HepG2 (cell line): ENCODE data around the gene CACNA1C. TPM values are rescaled to one million over a fixed set of nuclear protein-coding genes. Genes with fewer than 3 reads are reported as not detected.

Experiments
- ATAC-seq: fragments of 200-7000 bp; cut with Tn5 transposase; 3 replicates; pipeline ENCODE4 v1.9.1; 2020; ENCODE audit warnings: mild to moderate bottlenecking, moderate library complexity
- BruUV-seq: library from RNA; stranded (reverse); fragments of 400-500 nt; replicated peaks from 2 replicates; lab custom pipeline; 2021; lab: Mats Ljungman, UMichigan
- CTCF ChIA-PET: fragments of 300-600 bp; formaldehyde crosslinking; extraction: SDS; loops from one replicate; lab custom pipeline; 2021; ENCODE audit warnings: low total read pairs, inconsistent platforms, low intra/inter-chr PET ratio; lab: Yijun Ruan, JAX
- POLR2A ChIA-PET: fragments of 350-600 bp; sonication (Branson Sonifier 250); formaldehyde crosslinking; loops from one replicate; lab custom pipeline; 2020; ENCODE audit warnings: antibody characterized with exemption, inconsistent platforms; lab: Yijun Ruan, JAX
- DNase-seq: peaks from one replicate; pipeline ENCODE4 v3.0.0-alpha.2; 2015; ENCODE audit warnings: low spot score
- FAIRE-seq: peaks from 3 replicates; lab custom pipeline; 2011; peaks lifted over from hg19 to GRCh38; lab: Jason Lieb, UNC
- H2AFZ ChIP-seq: one replicate; pipeline ENCODE4 v1.6.1; 2011; ENCODE audit warnings: low read length, inconsistent platforms
- H3K27ac ChIP-seq: fragments of 300-600 bp; 3 replicates; pipeline ENCODE4 v1.8.0; 2011; ENCODE audit warnings: mixed run types, mild to moderate bottlenecking, mixed read lengths, low read length, inconsistent platforms; ENCODE audit not compliant: insufficient read depth; ENCODE audit errors: extremely low read length
- H3K27me3 ChIP-seq, 2 experiments: fragments of 200-600 bp in 1 of 2; 2 replicates in 1 of 2; 3 replicates in 1 of 2; pipeline versions ENCODE4 v1.6.0 to v1.8.0; 2011; ENCODE audit warnings: low read length in 2 of 2, mild to moderate bottlenecking in 2 of 2, moderate library complexity in 2 of 2, inconsistent platforms in 1 of 2; ENCODE audit not compliant: insufficient read depth in 2 of 2, control insufficient read depth in 1 of 2
- H3K36me3 ChIP-seq, 2 experiments: fragments of 200-600 bp in 1 of 2; replicated peaks in 1 of 2; 2 replicates in 1 of 2; 3 replicates in 1 of 2; pipeline versions ENCODE4 v1.5.1 to v1.8.0; 2011; ENCODE audit warnings: low read length in 2 of 2, inconsistent platforms in 1 of 2; ENCODE audit not compliant: insufficient read depth in 2 of 2, control insufficient read depth in 1 of 2
- H3K4me1 ChIP-seq: 2 replicates; pipeline ENCODE4 v1.5.1; 2012; ENCODE audit warnings: low read length, inconsistent platforms; ENCODE audit not compliant: insufficient read depth
- H3K4me2 ChIP-seq: 2 replicates; pipeline ENCODE4 v1.6.0; 2011; ENCODE audit warnings: low read depth, low read length, inconsistent platforms
- H3K4me3 ChIP-seq, 3 experiments: fragments of 200-600 bp in 1 of 3; sonication (generic), shearing (Covaris generic) in 1 of 3; replicated peaks in 1 of 3; 2 replicates each; pipeline ENCODE4 v1.5.1; 2011 to 2016; ENCODE audit warnings: low read length in 3 of 3, inconsistent platforms in 2 of 3, low read depth in 2 of 3, mild to moderate bottlenecking in 2 of 3, control low read depth in 1 of 3, mixed read lengths in 1 of 3; ENCODE audit not compliant: insufficient read depth in 1 of 3
- H3K79me2 ChIP-seq: one replicate; pipeline ENCODE4 v1.6.1; 2011; ENCODE audit warnings: low read length, inconsistent platforms; ENCODE audit not compliant: insufficient read depth
- H3K9ac ChIP-seq: 2 replicates; pipeline ENCODE4 v1.6.0; 2011; ENCODE audit warnings: mild to moderate bottlenecking, low read depth, low read length, inconsistent platforms; ENCODE audit not compliant: insufficient read depth
- H3K9me3 ChIP-seq: 2 replicates; pipeline ENCODE4 v1.5.1; 2012; ENCODE audit warnings: mild to moderate bottlenecking, low read length
- H4K20me1 ChIP-seq: 2 replicates; pipeline ENCODE4 v1.6.0; 2011; ENCODE audit warnings: inconsistent platforms, mild to moderate bottlenecking, low read length, moderate library complexity; ENCODE audit not compliant: insufficient read depth
- AKAP8 ChIP-seq: sonication (generic); formaldehyde crosslinking; IDR thresholded peaks from 2 replicates; pipeline ENCODE4 v1.5.1; 2020; ENCODE audit warnings: mild to moderate bottlenecking, missing genetic modification reagents
- ATF7-NPFF ChIP-seq: sonication (generic); formaldehyde crosslinking; IDR thresholded peaks from 2 replicates; pipeline ENCODE4 v1.8.1; 2023; ENCODE audit warnings: mild to moderate bottlenecking, low read depth, missing genetic modification reagents, moderate library complexity
- GABPA ChIP-seq, 2 experiments: IDR thresholded peaks; 2 replicates each; pipeline ENCODE4 v1.6.1; 2011 to 2016; ENCODE audit warnings: low read depth in 2 of 2, low read length in 1 of 2, missing biosample characterization in 1 of 2, missing genetic modification characterization in 1 of 2
- HNRNPLL ChIP-seq: fragments of 200-400 bp; formaldehyde crosslinking; IDR thresholded peaks from 2 replicates; pipeline ENCODE4 v1.6.1; 2017; ENCODE audit warnings: mild to moderate bottlenecking, low read depth, low read length; ENCODE audit not compliant: poor library complexity, severe bottlenecking
- NFKB2 ChIP-seq: sonication (generic); formaldehyde crosslinking; IDR thresholded peaks from 2 replicates; pipeline ENCODE4 v1.4.0; 2020; ENCODE audit warnings: missing genetic modification reagents, borderline replicate concordance
- SMAD3 ChIP-seq: sonication (generic); formaldehyde crosslinking; IDR thresholded peaks from 2 replicates; pipeline ENCODE4 v1.4.0; 2020; ENCODE audit warnings: missing genetic modification reagents
- ZMYM3 ChIP-seq: sonication (generic); formaldehyde crosslinking; IDR thresholded peaks from 2 replicates; pipeline ENCODE4 v1.5.1; 2020; ENCODE audit warnings: mild to moderate bottlenecking, missing genetic modification reagents
- ZNF10 ChIP-seq: sonication (generic); formaldehyde crosslinking; IDR thresholded peaks from 2 replicates; pipeline ENCODE4 v1.4.0; 2020; ENCODE audit warnings: mild to moderate bottlenecking, low read depth, missing genetic modification reagents, borderline replicate concordance
- ZNF225 ChIP-seq: sonication (generic); formaldehyde crosslinking; IDR thresholded peaks from 2 replicates; pipeline ENCODE4 v1.4.0; 2020; ENCODE audit warnings: mild to moderate bottlenecking, missing genetic modification reagents
- ZNF24 ChIP-seq: fragments of 450-650 bp; IDR thresholded peaks from 2 replicates; pipeline ENCODE4 v1.6.1; 2017; ENCODE audit warnings: antibody characterized with exemption, mild to moderate bottlenecking
- ZNF333 ChIP-seq: sonication (generic); formaldehyde crosslinking; IDR thresholded peaks from 2 replicates; pipeline ENCODE4 v1.4.0; 2020; ENCODE audit warnings: mild to moderate bottlenecking, missing genetic modification reagents, borderline replicate concordance
- ZNF614 ChIP-seq: IDR thresholded peaks from 2 replicates; pipeline ENCODE4 v1.6.1; 2018; ENCODE audit warnings: missing biosample characterization, missing genetic modification reagents, inconsistent platforms, borderline replicate concordance
- ZNF703 ChIP-seq: sonication (generic); formaldehyde crosslinking; IDR thresholded peaks from 2 replicates; pipeline ENCODE4 v1.5.1; 2020; ENCODE audit warnings: missing genetic modification reagents, mild to moderate bottlenecking, moderate library complexity, borderline replicate concordance
- ZNF737 ChIP-seq: sonication (generic); formaldehyde crosslinking; IDR thresholded peaks from 2 replicates; pipeline ENCODE4 v1.5.0; 2020; ENCODE audit warnings: missing genetic modification reagents, mild to moderate bottlenecking, borderline replicate concordance
- ZNF891 ChIP-seq: sonication (generic); formaldehyde crosslinking; IDR thresholded peaks from 2 replicates; pipeline ENCODE4 v1.5.0; 2020; ENCODE audit warnings: mild to moderate bottlenecking, missing genetic modification reagents
- WGBS: methylation state at CpG from one replicate; pipeline ENCODE4 v1.1.6; 2017; ENCODE audit warnings: low lambda C conversion rate; 5-methylcytosine and 5-hydroxymethylcytosine counted together
- in situ Hi-C: cut with HindIII; loops from 2 replicates; pipeline ENCODE4 v1.10.0; 2017; ENCODE audit warnings: low pct_unique_long_range_greater_than_20kb; ENCODE audit not compliant: extremely low pct_ligation_motif_present
- intact Hi-C: fragments of 100-400 bp; cut with micrococcal nuclease; formaldehyde crosslinking; loops from one replicate; pipeline ENCODE4 v1.10.0; 2022; ENCODE audit not compliant: unreplicated experiment
- polyA plus RNA-seq, 8 experiments: library from polyadenylated mRNA; depleted of rRNA in 3 of 8; stranded (reverse) in 7 of 8; unstranded in 1 of 8; fragments of >200 nt; fragmentation: Illumina TruSeq in 4 of 8; extraction: Trizol in 4 of 8; gene quantifications; 2 replicates each; pipeline versions ENCODE4 v1.2.1 to v1.2.3, GENCODE V29; 2011 to 2016; ENCODE audit warnings: low read depth in 4 of 8, missing spikeins in 1 of 8, mixed read lengths in 1 of 8; ENCODE audit not compliant: insufficient read depth in 1 of 8
- total RNA-seq, 5 experiments: library from RNA; depleted of rRNA; stranded (reverse); fragments of >200 nt; fragmentation: Illumina TruSeq; extraction: Trizol; gene quantifications; 2 replicates each; pipeline ENCODE4 v1.2.3, GENCODE V29; 2016; ENCODE audit warnings: low read depth in 1 of 5
- TF ChIP-seq, protein P1 (sequence below): sonication (generic); formaldehyde crosslinking; IDR thresholded peaks from 2 replicates; pipeline ENCODE4 v1.4.0; 2020; ENCODE audit warnings: missing genetic modification reagents, borderline replicate concordance
- TF ChIP-seq, protein P2 (sequence below): sonication (generic); formaldehyde crosslinking; IDR thresholded peaks from 2 replicates; pipeline ENCODE4 v1.4.0; 2020; ENCODE audit warnings: missing genetic modification reagents
- TF ChIP-seq, protein P3 (sequence below): sonication (generic); formaldehyde crosslinking; IDR thresholded peaks from 2 replicates; pipeline ENCODE4 v1.5.0; 2020; ENCODE audit warnings: missing genetic modification reagents
- TF ChIP-seq, protein P4 (sequence below): IDR thresholded peaks from 2 replicates; pipeline ENCODE4 v1.6.1; 2016; ENCODE audit warnings: control low read depth

CACNA1C gene
- total and polyA plus RNA-seq, 2 of the 13 experiments (the other 11 are each of a cell fraction or from before 2014, with no cell fraction given), result not detected

DNA sequence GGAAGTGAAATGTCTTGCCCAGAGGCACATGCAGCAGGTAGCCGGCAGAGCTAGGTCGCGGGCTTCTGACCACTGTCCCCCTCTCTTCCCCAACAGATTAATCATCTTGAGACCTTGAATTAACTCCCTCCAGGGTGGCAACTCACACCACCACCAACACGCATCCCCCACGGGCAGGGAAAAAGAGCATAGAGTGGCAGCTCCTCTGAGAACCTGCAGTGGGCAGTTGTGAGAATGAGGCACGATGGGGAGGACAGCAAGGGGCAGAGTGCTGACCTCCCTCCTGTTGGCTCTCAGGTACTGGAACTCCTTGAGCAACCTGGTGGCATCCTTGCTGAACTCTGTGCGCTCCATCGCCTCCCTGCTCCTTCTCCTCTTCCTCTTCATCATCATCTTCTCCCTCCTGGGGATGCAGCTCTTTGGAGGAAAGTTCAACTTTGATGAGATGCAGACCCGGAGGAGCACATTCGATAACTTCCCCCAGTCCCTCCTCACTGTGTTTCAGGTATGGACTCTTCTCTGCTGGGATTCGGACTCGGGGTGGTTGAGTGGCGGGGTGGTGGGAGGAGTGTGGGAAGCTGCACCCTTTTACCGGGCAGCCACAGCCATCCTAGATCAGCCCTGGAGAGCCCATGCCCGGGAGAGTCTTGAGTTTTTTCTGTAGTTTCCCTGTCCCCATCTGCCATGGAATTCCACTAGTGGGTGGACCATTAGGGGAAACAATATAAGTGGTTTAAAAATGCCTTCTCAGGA, 528.7 kb downstream of the CACNA1C start:
- FAIRE-seq, result no peak
- DNase-seq, result no peak
- intact Hi-C loops (no loop called here), in situ Hi-C loops (loop anchor here (10.0 kb wide), 1 partner anchor 527 kb away; the partner anchor contains the start of gene CACNA1C)
- no peak for ATAC-seq
- Histone ChIP-seq H3K4me1 (no peaks in the 10 kb centered on the region), H3K9me3 (no peaks in the 10 kb centered on the region), H3K9ac (no peak overlapping the region), H4K20me1 (no peaks in the 10 kb centered on the region), H3K27me3 (peaks cover 10 to 59% of the 10 kb centered on the region in 2 experiments; a peak in 4 of 5 replicates), H3K36me3 (no peaks in the 10 kb centered on the region), H3K4me3 (no peak overlapping the region), H3K4me2 (no peak overlapping the region), H2AFZ (no peak overlapping the region), H3K79me2 (no peaks in the 10 kb centered on the region), H3K27ac (no peak overlapping the region)
- WGBS, result 21% methylated on average over 13 of the region's 15 CpGs
- CTCF ChIA-PET, result no interaction called here
- TF ChIP-seq ZNF225 (CRISPR knock-in tag) (no peak), ZNF703 (CRISPR knock-in tag) (no peak), ZNF24 (no peak), AKAP8 (CRISPR knock-in tag) (no peak), ZMYM3 (no peak), NFKB2 (no peak), SMAD3 (no peak), HNRNPLL (no peak), ATF7-NPFF (CRISPR knock-in tag) (no peak), ZNF614 (CRISPR knock-in tag) (no peak), ZNF891 (CRISPR knock-in tag) (no peak), ZNF10 (CRISPR knock-in tag) (no peak), ZNF333 (CRISPR knock-in tag) (no peak), GABPA (IDR thresholded peaks at IDR 0.05; ENCODE audit: low read depth, low read length) (no peak), GABPA (CRISPR knock-in tag; IDR thresholded peaks at IDR 0.05; ENCODE audit: low read depth) (no peak), ZNF737 (CRISPR knock-in tag) (no peak)
- TF ChIP-seq, protein P1, sequence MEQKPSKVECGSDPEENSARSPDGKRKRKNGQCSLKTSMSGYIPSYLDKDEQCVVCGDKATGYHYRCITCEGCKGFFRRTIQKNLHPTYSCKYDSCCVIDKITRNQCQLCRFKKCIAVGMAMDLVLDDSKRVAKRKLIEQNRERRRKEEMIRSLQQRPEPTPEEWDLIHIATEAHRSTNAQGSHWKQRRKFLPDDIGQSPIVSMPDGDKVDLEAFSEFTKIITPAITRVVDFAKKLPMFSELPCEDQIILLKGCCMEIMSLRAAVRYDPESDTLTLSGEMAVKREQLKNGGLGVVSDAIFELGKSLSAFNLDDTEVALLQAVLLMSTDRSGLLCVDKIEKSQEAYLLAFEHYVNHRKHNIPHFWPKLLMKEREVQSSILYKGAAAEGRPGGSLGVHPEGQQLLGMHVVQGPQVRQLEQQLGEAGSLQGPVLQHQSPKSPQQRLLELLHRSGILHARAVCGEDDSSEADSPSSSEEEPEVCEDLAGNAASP (CRISPR knock-in tag), result no peak
- TF ChIP-seq, protein P2, sequence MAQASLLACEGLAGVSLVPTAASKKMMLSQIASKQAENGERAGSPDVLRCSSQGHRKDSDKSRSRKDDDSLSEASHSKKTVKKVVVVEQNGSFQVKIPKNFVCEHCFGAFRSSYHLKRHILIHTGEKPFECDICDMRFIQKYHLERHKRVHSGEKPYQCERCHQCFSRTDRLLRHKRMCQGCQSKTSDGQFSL, result no peak
- TF ChIP-seq, protein P3, sequence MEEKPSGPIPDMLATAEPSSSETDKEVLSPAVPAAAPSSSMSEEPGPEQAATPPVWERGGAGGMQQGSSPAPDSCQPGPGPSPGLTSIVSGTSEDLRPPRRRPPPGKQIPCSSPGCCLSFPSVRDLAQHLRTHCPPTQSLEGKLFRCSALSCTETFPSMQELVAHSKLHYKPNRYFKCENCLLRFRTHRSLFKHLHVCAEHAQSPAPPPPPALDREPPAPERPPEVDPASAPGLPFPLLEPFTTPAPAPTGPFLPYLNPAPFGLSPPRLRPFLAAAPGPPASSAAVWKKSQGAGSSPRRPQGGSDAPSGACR, result no peak
- TF ChIP-seq, protein P4, sequence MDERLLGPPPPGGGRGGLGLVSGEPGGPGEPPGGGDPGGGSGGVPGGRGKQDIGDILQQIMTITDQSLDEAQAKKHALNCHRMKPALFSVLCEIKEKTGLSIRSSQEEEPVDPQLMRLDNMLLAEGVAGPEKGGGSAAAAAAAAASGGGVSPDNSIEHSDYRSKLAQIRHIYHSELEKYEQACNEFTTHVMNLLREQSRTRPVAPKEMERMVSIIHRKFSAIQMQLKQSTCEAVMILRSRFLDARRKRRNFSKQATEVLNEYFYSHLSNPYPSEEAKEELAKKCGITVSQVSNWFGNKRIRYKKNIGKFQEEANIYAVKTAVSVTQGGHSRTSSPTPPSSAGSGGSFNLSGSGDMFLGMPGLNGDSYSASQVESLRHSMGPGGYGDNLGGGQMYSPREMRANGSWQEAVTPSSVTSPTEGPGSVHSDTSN, result no peak
- BruUV-seq, result no TSS peak
- POLR2A ChIA-PET, result no interaction called here
